Measurements from ENCODE around the gene SUMO2. TPM values are rescaled to one million over a fixed set of nuclear protein-coding genes. Genes with fewer than 3 reads are reported as not detected.

SUMO2 gene
- total RNA-seq, 1 experiment from 2014 or later = 616 TPM

GRCh38 chr17:75153780-75154194 is 29.0 kb downstream of the SUMO2 start:
- CTCF ChIA-PET = no interaction called here
- TF ChIP-seq CTCF (IDR thresholded peaks at IDR 0.05) (no peak), SIN3A (IDR thresholded peaks at IDR 0.05; ENCODE audit: borderline replicate concordance, insufficient read depth, low read depth, low read length) (no peak), POLR2AphosphoS5 (IDR thresholded peaks at IDR 0.05; ENCODE audit: low read depth, low read length) (no peak), REST (IDR thresholded peaks at IDR 0.05; ENCODE audit: insufficient read depth in 1 of 2, low read depth in 2 of 2, low read length in 1 of 2) (no peak)
- Histone ChIP-seq H3K9me3 (ENCODE audit: control insufficient read depth, insufficient read depth, low read depth, low read length) (no peaks in the 10 kb centered on the region), H3K27me3 (ENCODE audit: control insufficient read depth, insufficient read depth, low read length) (no peaks in the 10 kb centered on the region), H3K27ac (ENCODE audit: low read length) (peak overlapping the region; percentile 86), H3K4me3 (ENCODE audit: low read depth in 2 of 2, low read length in 2 of 2) (peak overlapping the region; percentile 84 to 85), H3K4me1 (ENCODE audit: control insufficient read depth, insufficient read depth, low read length) (peaks cover 17% of the 10 kb centered on the region), H3K36me3 (ENCODE audit: control insufficient read depth, insufficient read depth, low read length) (peaks cover 11% of the 10 kb centered on the region; the same call in 1 of the 2 replicates)
- peak; percentile 17 for ATAC-seq
- in situ Hi-C loops (cut with HindIII; ENCODE audit: low pct_unique_long_range_greater_than_20kb, low sequenced_read_pairs) = no loop called here
- no peak for DNase-seq (ENCODE audit: low read depth, low spot score)
- POLR2A ChIA-PET = no interaction called here
- intact Hi-C loops (cut with micrococcal nuclease; ENCODE audit: unreplicated experiment) = no loop called here
- no TSS peak for BruUV-seq (replicated peaks)

GRCh38 chr17:75152922-75153779 is 29.6 kb downstream of the SUMO2 start:
- H3K9me3 ChIP-seq (ENCODE audit: control insufficient read depth, insufficient read depth, low read depth, low read length) = no peaks in the 10 kb centered on the region
- peak overlapping the region; percentile 92 for H3K27ac ChIP-seq (ENCODE audit: low read length)
- BruUV-seq (replicated peaks) = no TSS peak
- ATAC-seq (peak; percentile 34), DNase-seq (ENCODE audit: low read depth, low spot score) (no peak)
- no peaks in the 10 kb centered on the region for H3K27me3 ChIP-seq (ENCODE audit: control insufficient read depth, insufficient read depth, low read length)
- H3K36me3 ChIP-seq (ENCODE audit: control insufficient read depth, insufficient read depth, low read length) = peaks cover 16% of the 10 kb centered on the region
- H3K4me3 ChIP-seq (ENCODE audit: low read depth in 2 of 2, low read length in 2 of 2) = peak overlapping the region; percentile 84 to 85
- TF ChIP-seq TCF7L2 (IDR thresholded peaks at IDR 0.05; ENCODE audit: low read depth, low read length) (no peak), REST (IDR thresholded peaks at IDR 0.05; ENCODE audit: insufficient read depth in 1 of 2, low read depth in 2 of 2, low read length in 1 of 2) (no peak), POLR2AphosphoS5 (IDR thresholded peaks at IDR 0.05; ENCODE audit: low read depth, low read length) (no peak; the same call in 1 of the 2 replicates), SIN3A (IDR thresholded peaks at IDR 0.05; ENCODE audit: borderline replicate concordance, insufficient read depth, low read depth, low read length) (peak; percentile 33; the same call in 1 of the 2 replicates)
- in situ Hi-C loops (cut with HindIII; ENCODE audit: low pct_unique_long_range_greater_than_20kb, low sequenced_read_pairs) = no loop called here
- ChIA-PET CTCF (no interaction called here), POLR2A (no interaction called here)
- intact Hi-C loops (cut with micrococcal nuclease; ENCODE audit: unreplicated experiment) = no loop called here
- peaks cover 14% of the 10 kb centered on the region for H3K4me1 ChIP-seq (ENCODE audit: control insufficient read depth, insufficient read depth, low read length)
